ENCODE measurements around the gene DUXB.

The DUXB gene

DNA sequence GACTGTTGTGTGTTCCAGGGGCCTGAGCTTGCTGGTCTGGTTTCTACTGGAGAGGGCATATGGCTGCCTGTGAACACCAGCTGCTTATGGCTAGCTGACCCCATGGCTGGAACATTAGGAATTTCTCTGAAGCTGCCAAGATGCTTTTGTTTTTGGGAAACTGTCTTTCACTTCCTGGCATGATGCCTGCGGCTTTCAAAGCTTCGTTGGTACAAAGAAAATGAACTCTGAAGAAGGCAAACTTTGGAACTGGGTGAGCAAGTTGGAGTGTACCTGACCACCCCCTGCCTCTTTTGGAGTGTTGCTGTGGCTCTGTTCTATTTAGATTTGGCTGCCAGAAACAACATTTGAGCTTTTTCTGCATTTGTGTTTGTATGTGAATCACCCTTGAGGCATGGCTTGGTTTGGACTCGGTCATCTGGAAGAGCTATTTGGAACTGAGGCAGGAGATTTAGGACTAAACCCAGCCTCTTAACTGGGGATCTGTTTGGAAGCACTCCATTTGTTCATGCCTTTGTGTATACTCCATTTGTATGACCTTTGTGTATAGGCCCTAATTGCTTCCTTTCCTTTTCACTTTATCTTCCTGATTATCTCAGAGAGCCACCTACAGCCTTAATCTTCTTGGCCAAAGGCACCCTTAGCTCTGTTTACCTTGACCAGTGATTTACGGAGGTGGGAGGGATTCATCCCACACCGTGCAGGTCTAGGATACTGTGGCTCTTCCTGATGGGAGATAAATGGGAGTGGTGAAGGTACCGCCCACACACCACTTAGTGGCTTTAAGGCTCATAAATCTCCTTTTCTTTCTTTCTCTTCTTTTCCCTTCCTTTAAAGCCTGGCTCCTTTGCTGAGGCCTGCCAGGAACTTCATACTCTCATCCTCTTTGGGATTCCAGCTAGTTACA is 32.3 kb upstream of the DUXB start:
- TF ChIP-seq, protein P1, sequence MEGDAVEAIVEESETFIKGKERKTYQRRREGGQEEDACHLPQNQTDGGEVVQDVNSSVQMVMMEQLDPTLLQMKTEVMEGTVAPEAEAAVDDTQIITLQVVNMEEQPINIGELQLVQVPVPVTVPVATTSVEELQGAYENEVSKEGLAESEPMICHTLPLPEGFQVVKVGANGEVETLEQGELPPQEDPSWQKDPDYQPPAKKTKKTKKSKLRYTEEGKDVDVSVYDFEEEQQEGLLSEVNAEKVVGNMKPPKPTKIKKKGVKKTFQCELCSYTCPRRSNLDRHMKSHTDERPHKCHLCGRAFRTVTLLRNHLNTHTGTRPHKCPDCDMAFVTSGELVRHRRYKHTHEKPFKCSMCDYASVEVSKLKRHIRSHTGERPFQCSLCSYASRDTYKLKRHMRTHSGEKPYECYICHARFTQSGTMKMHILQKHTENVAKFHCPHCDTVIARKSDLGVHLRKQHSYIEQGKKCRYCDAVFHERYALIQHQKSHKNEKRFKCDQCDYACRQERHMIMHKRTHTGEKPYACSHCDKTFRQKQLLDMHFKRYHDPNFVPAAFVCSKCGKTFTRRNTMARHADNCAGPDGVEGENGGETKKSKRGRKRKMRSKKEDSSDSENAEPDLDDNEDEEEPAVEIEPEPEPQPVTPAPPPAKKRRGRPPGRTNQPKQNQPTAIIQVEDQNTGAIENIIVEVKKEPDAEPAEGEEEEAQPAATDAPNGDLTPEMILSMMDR (IDR thresholded peaks at IDR 0.05; ENCODE audit: insufficient read depth, low read length, poor library complexity, severe bottlenecking) = no peak
- TF ChIP-seq EZH2phosphoT487 (conservative IDR thresholded peaks at IDR 0.05; ENCODE audit: low read length) = no peak
- H3K27ac ChIP-seq (ENCODE audit: low read depth, low read length) = no peak overlapping the region

DNA sequence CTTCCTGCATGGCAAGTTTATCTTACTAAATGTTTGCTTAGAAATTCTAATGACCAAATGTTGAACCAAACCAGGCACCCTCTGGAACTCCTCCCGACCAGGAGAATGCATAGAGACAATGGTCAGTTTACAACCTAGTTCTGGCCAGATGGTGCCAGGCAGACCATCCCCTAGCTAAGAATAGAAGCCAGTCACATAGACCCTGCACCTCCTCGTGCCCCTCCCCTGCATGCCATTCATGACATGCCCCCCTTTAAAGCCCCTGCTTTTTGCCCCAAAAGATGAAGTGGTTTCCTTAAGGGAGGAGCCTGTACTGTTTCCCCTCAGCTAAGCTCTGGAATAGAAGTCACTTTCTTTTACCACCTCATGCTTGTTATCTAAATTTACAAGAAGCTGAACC is 31.6 kb upstream of the DUXB start:
- H3K79me2 ChIP-seq (ENCODE audit: insufficient read depth, low read length) = no peaks in the 10 kb centered on the region
- no peak overlapping the region for H3K27ac ChIP-seq (ENCODE audit: low read depth, low read length)
- no peak overlapping the region for H3K4me2 ChIP-seq (ENCODE audit: low read depth, low read length, poor library complexity, severe bottlenecking)
- H3K9ac ChIP-seq (ENCODE audit: low read length) = no peak overlapping the region
- no peaks in the 10 kb centered on the region for H3K9me2 ChIP-seq (replicated peaks; ENCODE audit: insufficient read depth, low read length)
- H3K27me3 ChIP-seq (ENCODE audit: low read length) = no peaks in the 10 kb centered on the region
- H3K9me3 ChIP-seq (ENCODE audit: insufficient read depth, low read length) = no peaks in the 10 kb centered on the region
- no peak overlapping the region for H2AFZ ChIP-seq (ENCODE audit: low read depth, low read length, severe bottlenecking)
- no peak for TF ChIP-seq EZH2phosphoT487 (conservative IDR thresholded peaks at IDR 0.05; ENCODE audit: low read length)
- TF ChIP-seq, protein P1 (IDR thresholded peaks at IDR 0.05; ENCODE audit: insufficient read depth, low read length, poor library complexity, severe bottlenecking) = no peak
- H3K36me3 ChIP-seq (ENCODE audit: low read length) = no peaks in the 10 kb centered on the region
- no peaks in the 10 kb centered on the region for H3F3A ChIP-seq (ENCODE audit: insufficient read depth)
- no peaks in the 10 kb centered on the region for H4K20me1 ChIP-seq (ENCODE audit: low read depth, low read length)
- H3K4me3 ChIP-seq (ENCODE audit: insufficient read depth, low read length, poor library complexity, severe bottlenecking) = no peak overlapping the region

More for the DNA sequence above, 32.3 kb upstream of the DUXB start:
- Histone ChIP-seq H4K20me1 (ENCODE audit: low read depth, low read length) (no peaks in the 10 kb centered on the region), H3K27me3 (ENCODE audit: low read length) (no peaks in the 10 kb centered on the region), H3K4me3 (ENCODE audit: insufficient read depth, low read length, poor library complexity, severe bottlenecking) (no peak overlapping the region), H2AFZ (ENCODE audit: low read depth, low read length, severe bottlenecking) (no peak overlapping the region), H3K36me3 (ENCODE audit: low read length) (no peaks in the 10 kb centered on the region), H3K9me2 (replicated peaks; ENCODE audit: insufficient read depth, low read length) (no peaks in the 10 kb centered on the region), H3K9me3 (ENCODE audit: insufficient read depth, low read length) (no peaks in the 10 kb centered on the region), H3K9ac (ENCODE audit: low read length) (no peak overlapping the region), H3F3A (ENCODE audit: insufficient read depth) (no peaks in the 10 kb centered on the region), H3K4me2 (ENCODE audit: low read depth, low read length, poor library complexity, severe bottlenecking) (no peak overlapping the region), H3K79me2 (ENCODE audit: insufficient read depth, low read length) (no peaks in the 10 kb centered on the region)

DNA sequence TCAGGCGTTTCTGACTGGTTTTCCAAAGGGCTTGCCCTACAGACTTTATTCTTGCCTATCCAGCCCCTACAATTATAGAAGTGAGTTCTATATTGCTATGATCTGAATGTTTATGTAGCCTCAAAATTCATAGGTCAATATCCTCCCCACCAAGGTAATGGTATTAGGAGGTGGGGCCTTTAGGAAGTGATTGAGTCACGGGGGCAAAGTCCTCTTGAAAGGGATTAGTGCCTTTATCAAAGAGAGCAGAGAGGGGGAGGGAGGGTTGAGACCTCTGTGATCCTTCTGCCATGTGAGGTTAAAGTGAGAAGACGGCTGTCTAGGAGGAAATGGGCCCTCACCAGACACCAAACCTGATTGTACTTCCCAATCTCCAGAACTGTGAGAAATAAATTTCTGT is 26.0 kb upstream of the DUXB start:
- H2AFZ ChIP-seq (ENCODE audit: low read depth, low read length, severe bottlenecking) = no peak overlapping the region
- no peak overlapping the region for H3K27ac ChIP-seq (ENCODE audit: low read depth, low read length)
- no peak overlapping the region for H3K4me2 ChIP-seq (ENCODE audit: low read depth, low read length, poor library complexity, severe bottlenecking)
- no peaks in the 10 kb centered on the region for H3F3A ChIP-seq (ENCODE audit: insufficient read depth)
- H3K27me3 ChIP-seq (ENCODE audit: low read length) = no peaks in the 10 kb centered on the region
- H3K9me3 ChIP-seq (ENCODE audit: insufficient read depth, low read length) = no peaks in the 10 kb centered on the region
- TF ChIP-seq, protein P1 (IDR thresholded peaks at IDR 0.05; ENCODE audit: insufficient read depth, low read length, poor library complexity, severe bottlenecking) = no peak
- no peak for TF ChIP-seq EZH2phosphoT487 (conservative IDR thresholded peaks at IDR 0.05; ENCODE audit: low read length)
- no peak overlapping the region for H3K9ac ChIP-seq (ENCODE audit: low read length)
- H3K4me3 ChIP-seq (ENCODE audit: insufficient read depth, low read length, poor library complexity, severe bottlenecking) = no peak overlapping the region
- H3K9me2 ChIP-seq (replicated peaks; ENCODE audit: insufficient read depth, low read length) = no peaks in the 10 kb centered on the region
- no peaks in the 10 kb centered on the region for H4K20me1 ChIP-seq (ENCODE audit: low read depth, low read length)
- no peaks in the 10 kb centered on the region for H3K36me3 ChIP-seq (ENCODE audit: low read length)
- H3K79me2 ChIP-seq (ENCODE audit: insufficient read depth, low read length) = no peaks in the 10 kb centered on the region
